ENCODE results near the gene KLF13.

Gene KLF13

GRCh38 chr15:31326156-31326874, at the start of gene KLF13:
TSS of gene KLF13 (plus strand) at chr15:31326835. CDS start at chr15:31327213, 378 bp downstream.
- DNase-seq (ENCODE audit: low spot score): peak; percentile 99

DNA sequence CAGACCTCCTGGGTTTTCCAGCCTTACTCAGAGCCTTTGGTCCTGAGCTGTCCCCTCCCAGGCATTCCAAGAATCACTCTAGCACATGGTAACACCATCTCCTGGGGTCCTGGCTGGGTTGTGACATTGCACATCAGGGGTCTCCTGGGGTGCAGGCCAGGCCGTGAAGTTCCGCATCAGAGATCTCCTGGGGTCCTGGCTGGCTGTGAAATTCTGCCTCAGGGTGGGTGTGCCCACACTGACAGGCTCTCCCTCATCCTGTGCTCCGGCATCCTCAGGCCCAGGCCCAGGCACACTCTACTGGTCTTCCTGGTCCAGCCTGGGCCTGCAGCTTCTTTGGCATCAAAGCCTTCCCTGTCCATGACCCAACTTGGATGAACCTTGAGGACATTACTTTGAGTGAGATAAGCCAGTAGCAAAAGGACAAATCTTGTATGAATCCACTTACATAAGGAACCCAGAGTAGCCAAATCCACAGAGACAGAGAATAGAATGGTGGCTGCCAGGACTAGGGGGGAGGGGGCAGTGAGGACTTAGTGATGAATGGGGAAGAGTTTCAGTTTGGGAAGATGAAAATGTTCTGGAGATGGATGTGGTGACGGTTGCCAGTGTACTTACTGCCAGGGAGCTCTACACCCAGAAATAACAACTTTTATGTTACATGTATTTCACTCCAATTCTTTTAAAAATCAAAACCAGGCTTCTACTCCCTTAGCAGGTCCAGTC, 49.1 kb upstream of the KLF13 start:
- DNase-seq (ENCODE audit: low spot score): no peak

- DNase-seq (ENCODE audit: low spot score): no peak
Observed at GRCh38 chr15:31278061-31278445, 48.6 kb upstream of the KLF13 start.

DNA sequence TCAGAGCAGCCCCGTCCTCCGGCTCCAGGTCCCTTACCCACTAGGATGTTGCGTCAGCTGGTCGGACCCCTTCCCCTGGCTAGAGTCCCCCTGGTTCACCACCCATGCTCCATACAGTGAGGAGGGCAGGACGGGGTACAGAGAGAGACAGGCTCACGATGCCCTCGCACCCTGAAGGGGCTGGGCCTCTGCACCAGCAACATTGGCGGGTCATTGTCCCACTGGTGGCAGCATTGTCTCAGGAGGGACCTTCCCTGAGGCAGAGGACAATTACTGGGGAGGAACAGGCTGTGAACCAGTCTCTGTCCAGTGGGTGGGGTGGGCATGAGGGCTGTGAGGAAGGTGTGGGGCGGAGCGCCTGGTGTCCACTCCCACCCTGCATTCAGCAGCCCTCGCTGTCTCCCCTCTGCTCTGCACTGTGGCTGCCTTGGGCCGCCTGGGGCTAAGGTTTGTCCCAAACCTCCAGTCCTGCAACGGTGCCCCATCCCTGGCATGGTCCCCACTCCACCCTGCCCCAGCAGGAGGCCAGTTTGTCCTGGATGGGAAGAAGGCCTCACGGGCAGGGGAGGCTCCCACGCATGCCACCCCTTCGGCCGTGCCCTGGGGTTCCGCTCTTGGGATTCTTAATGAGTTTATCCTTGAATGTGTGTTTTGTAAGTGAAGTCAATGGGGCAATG, 48.0 kb upstream of the KLF13 start:
- DNase-seq (ENCODE audit: low spot score): no peak

GRCh38 chr15:31279221-31280045, 47.2 kb upstream of the KLF13 start:
- DNase-seq (ENCODE audit: low spot score): no peak

- DNase-seq (ENCODE audit: low spot score): no peak
Observed at GRCh38 chr15:31280046-31280830, 46.4 kb upstream of the KLF13 start.

DNA sequence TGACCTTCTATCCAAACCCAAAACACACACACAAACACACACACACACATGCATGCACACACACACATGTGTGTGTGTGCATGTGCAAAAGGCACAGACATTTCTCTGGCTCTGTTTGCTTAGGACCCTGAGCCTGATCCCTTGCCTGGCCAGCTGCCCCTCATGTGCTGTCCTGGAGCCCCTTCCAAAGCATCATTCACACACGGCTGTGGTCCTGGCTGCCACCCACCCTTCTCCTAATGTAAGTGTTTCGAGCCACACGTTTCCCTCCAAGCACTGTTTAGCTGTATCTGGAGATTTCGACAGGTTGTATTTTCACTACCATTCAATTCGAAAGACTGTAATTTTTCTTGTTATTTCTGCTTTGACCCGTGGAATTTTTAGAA, 45.8 kb upstream of the KLF13 start:
- no peak for DNase-seq (ENCODE audit: low spot score)

DNA sequence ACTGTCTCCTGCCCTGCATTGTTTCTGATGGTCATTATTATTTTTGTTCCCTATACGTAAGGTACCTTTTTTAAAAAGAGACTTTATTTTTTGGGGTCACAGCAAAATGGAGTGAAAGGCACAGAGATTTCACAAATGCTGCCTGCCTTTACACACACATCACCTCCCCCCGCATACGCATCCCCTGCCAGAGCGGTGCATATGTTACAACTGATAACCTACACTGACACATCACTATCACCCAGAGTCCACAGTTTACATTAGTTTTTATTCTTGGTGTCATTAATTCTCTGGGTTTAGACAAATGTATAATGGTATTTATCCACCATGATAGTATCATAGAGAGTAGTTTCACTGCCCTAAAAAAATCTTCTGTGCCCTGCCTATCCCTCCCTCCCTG, 43.6 kb upstream of the KLF13 start:
- no peak for DNase-seq (ENCODE audit: low spot score)

DNA sequence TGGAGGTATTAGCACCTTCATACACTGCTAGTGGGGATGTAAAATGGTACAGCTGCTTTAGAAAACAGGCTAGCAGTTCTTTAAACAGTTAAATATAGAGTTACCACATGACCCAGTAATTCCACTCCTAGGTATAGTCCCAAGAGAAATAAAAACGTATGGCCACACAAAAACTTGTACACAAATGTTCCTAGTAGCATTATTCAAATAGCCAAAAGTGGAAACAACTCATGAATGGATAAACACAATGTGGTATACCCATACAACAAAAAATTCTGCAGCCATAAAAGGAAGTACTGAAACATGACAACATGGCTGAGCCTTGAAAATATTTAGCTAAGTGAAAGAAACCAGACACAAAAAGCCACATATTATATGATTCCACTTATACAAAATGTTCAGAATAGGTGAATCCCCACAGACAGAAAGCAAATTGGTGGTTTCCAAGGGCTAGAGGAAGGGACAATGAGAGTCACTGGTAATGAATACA, 40.8 kb upstream of the KLF13 start:
- DNase-seq (ENCODE audit: low spot score): no peak

GRCh38 chr15:31291048-31291578, 35.5 kb upstream of the KLF13 start:
- DNase-seq (ENCODE audit: low spot score): no peak

GRCh38 chr15:31292391-31293015, 34.1 kb upstream of the KLF13 start:
- no peak for DNase-seq (ENCODE audit: low spot score)

DNA sequence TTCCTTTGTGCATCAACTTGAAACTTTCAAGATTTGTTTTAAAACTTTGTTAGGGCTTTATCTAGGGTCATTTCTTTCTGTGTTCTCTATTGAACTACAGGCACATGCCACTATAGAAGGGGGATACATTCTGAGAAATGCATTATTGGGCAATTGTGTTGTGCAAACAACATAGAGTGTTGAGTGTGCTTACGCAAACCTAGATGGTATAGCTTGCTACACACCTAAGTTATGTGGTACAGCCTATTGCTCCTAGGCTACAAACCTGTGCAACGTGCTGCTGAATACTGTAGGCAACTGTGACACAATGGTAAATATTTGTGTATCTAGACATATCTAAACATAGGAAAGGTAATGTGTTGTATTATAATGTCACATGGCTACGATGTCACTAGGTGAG, 33.0 kb upstream of the KLF13 start:
- no peak for DNase-seq (ENCODE audit: low spot score)

DNA sequence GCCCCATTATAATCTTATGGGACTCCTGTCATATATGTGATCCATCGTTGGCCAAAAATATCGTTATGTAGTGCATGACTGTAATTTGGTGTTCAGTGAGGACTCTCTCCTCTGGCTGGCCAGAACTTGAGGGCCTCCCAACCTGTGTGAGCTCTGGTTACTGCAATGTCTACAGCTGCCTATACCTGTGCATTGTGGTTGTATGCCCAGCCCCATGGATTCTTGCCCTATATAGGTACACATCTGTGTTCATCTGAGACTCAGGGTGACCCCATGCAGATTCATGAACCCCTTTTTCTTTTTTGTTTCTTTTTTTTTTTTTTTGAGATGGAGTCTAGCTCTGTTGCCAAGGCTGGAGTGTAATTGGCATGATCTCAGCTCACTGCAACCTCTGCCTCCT, 32.6 kb upstream of the KLF13 start:
- DNase-seq (ENCODE audit: low spot score): no peak

DNA sequence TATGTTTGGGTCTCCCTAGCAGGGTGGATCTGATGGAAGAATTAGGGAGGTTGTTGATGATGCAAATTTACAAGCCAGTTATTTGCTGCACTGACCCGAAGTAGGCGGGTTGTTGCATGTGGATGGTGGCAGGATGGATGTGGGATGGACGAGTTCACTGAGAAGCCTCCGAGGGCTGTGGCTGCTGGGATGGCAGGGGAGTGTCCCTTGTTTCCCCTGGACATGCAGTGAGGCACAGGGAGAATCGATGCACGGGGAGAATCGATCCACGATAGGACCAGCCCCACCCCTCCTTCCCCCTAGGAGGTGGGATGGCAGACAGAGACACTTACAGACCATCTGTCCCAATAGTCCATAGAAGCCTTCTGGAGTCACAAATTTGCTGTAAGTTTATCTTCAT, 31.0 kb upstream of the KLF13 start:
- no peak for DNase-seq (ENCODE audit: low spot score)

GRCh38 chr15:31296219-31296645, 30.4 kb upstream of the KLF13 start:
- no peak for DNase-seq (ENCODE audit: low spot score)

DNA sequence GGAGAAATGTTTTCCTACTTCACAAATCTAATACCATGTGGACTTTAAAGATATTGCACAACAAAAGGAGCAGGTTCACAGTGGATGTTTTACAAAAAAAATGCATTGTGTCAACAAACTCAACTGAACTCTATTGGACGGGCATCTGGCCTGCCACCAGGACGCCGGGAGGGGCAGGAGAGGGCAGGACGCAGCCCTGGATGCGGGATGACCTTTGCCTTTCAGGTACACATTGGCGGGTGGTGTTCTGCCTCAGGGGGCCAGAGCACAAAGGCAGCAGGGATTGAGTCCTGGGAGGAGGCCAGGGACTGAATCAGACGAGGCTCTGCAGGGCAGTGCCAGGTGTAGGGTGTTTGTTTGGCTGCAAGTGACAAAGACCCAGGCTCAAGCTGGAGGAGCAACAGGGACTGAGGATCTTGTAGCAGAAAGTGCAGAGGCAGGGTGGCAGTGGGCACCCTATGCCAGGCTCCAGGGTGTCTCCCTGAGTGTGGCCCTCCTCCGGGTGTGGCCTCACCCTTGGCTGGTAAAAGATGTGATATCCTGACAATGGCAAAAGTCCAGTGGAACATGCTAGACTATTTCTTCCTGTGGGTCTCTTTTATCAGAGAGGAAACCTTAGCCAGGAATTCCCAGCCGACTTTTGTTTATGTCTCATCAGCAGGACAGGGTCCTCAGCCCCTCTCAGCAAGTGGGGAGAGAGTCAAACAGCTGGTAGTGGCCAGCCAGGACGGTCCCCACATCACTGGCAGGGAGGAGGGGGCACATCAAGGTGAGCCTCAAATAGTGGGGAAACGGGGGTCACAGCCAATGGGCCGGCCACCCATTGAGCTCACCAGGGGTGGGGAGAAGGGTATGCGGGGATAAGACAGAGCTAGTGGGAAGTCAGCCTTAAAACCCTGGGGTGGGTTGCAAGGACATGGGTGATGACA, 29.7 kb upstream of the KLF13 start:
- no peak for DNase-seq (ENCODE audit: low spot score)

GRCh38 chr15:31297575-31298456, 28.8 kb upstream of the KLF13 start:
- DNase-seq (ENCODE audit: low spot score): no peak

- DNase-seq (ENCODE audit: low spot score): no peak
Observed at GRCh38 chr15:31298707-31299172, 27.9 kb upstream of the KLF13 start.
